HG02973 (cell line): Measurements from ENCODE around the gene SGIP1.
"Not testable (repeated sequence)": the region's sequence is repeated elsewhere in the genome, so short reads cannot be mapped to it uniquely, and the experiment has no call there.

ENCODE experiments used
- ATAC-seq: cut with Tn5 transposase; IDR thresholded peaks from one replicate; pipeline ENCODE4 v1.9.1; 2021; ENCODE audit warnings: moderate library complexity; ENCODE audit not compliant: unreplicated experiment

SGIP1 gene

DNA sequence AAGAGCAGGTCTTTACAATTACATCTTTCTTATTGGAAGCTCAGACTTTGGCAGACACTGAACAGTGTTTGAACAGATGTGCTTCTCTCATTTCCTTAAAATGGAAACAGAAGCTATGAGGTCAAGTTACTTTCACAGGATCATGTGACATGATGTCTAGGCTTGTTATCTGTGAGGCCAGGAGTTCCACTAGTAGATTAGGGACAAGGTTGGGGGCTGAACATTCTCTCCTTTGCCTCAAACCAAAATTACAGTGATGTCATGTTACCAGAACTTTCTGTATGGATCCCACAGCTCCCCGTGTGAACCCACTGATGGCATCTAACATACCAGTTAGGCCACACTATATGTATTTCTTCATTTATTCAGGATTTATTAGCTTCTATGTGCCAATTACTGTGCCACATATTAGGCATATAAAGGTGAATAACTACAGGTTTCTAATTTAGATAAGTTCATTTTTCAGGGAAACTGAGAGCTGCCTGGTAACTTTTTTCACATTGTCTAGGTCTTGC, 224.3 kb downstream of the SGIP1 start:
- ATAC-seq: peak; percentile 99

DNA sequence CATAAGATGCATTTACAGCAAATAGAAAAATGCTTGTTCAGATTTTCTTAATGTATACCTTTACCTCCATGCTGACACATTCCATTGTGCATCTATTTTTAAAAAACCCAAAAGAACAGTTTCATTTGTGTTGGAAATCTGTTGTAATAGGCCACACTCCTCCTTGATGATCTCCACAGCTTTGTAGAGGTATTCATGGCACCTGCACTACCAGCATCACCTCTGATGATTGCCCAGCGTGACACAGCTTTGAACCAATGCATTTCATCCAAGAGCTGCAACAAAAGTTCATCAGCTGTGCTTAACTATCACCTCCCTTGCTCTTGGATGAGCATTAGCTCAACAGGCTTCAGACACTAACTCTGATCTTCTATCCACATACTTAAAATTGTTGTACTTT, 226.6 kb downstream of the SGIP1 start:
- ATAC-seq: no peak

DNA sequence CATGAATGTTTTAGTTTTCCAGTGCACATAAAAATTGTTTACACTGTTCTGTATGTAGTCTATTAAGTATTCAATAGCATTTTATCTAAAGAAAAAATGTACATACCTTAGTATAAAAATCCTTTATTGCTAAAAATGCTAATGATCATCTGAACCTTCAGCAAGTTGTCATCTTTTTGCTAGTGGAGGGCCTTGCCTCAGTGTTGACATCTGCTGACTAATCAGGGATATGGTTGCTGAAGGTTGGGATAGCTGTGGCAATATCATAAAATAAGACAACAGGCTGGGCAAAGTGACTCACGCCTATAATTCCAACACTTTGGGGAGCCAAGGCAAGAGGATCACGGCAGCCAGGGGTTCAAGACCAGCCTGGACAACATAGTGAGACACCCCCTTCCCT, 227.3 kb downstream of the SGIP1 start:
- ATAC-seq: no peak

DNA sequence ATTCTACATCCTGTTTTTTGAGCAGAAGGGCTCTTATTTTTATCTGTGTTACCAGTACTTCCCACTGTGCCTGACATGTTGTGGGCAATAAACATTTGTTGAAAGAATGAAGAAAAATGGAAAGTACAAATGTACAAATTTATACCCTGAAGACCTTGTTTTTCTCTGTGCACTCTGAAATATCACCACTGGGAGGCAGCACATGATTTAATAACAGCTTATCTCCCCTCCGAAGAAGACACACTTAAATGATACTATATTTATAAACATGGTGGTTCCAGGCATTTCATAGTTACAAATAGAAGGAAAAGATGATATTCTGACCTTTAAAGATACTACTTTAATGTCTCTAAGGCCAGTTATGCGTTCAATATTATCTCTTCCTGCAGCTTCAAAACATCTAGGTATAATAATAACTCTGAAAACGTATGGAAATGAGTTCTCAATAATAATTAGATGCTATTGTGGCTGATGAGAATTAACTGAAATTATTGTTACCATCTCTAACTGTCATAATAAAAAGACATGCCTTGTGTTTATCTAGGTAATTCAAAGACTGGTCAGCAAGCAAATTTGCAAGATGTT, 231.1 kb downstream of the SGIP1 start:
- ATAC-seq: peak; percentile 71

DNA sequence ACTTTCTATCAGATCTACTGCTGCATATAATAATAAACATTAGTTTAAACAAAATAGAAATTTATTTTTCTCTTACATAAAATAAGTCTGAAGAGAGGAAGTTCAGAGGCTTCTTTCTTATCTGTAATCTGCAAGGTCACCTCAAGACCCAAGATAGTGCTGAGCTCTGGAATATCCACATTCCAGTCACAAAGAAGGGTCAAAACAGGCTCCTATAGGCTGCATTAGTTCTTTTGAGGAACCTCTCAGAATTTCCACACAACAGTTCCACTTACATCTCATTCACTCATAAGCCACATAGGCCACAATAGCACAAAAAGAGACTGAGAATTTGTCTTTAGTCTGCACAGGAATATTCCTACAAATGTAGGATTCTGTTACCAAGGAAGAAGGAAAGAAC, 233.7 kb downstream of the SGIP1 start:
- no peak for ATAC-seq

DNA sequence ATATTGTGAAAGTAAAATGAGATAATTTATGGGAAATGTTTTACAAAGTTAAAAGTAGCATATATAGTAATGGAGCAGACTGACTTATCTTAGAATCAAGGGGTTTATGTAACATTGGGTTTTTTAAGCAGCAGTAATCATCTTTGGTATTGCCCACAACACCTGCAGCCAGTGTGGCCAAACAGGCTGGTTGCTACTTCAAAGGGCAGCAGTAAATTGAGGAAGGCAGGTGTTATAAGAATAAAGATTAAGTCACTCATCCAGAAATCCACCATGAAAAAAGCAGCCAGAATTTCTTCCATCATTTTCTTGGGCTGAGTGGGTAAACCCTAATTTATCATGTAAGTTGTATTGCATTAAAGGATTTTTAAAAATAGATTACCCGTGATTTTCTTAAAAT, 235.0 kb downstream of the SGIP1 start:
- ATAC-seq: no peak

DNA sequence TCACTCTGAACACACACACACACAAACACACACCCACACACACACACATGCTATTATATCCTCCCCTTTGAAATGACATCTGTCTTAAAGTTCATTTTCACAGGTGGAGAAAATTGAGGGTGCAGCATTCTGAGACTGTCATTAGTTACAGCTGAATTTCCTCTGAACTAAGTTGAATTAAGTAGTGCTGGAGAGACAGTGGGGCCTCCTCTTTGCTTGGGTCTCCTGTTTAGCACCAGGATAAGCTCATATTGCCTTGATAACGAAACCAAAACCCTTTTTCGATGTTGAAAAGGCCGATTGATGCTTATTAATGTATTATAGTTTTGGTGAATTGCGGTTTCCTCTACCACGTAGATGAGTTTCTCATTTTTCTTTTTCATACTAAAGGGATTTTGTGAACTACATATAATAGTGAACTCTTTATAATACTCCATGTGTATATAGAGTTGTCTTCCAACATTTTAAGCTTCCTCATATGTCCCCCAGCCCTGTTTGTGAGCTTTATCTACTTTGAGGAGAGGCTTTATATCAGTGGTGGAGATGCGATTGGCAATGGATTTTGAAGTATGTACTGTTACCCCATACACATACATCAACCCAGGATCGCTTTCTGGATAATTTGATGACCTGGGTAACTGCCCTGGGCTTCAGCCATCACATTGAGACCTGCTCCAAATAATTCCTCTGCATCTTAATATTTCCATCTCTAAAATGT, 235.7 kb downstream of the SGIP1 start:
- no peak for ATAC-seq

DNA sequence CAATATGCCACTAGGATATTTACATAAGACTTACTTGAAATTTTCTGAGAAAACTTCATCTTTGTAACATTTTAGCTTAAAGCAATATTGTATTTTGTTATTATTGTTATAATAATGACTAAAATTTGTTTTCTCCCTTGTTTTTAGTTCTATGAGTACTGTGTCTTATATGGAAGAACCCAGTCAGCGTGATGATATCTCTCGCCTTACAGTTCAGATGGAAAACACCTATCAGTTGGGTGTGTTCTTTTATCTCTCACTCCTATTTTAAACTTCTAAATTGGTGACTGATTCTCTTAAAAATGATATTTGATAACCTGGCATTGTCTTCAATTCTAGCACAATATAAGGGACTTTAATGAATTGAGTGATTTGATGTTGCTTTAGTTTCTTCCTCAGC, 236.3 kb downstream of the SGIP1 start:
- no peak for ATAC-seq

DNA sequence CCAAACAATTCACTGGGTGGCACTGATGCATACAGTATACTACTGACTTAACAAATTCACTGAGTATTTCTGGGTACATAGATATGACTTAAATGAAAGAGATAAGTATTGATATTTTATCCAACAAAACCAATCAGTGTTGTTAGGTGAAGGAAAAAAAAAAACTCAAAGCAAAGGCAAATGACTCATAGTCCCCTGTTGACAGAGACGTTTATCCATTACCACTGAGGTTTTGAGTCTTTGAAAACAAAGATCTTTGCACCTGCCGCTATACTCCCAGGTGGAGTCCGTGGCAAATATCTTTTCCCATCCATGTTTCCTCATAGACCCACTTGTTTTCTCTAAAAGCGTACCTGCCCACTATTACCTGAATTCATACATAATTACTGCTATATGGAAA, 236.7 kb downstream of the SGIP1 start:
- ATAC-seq: no peak

DNA sequence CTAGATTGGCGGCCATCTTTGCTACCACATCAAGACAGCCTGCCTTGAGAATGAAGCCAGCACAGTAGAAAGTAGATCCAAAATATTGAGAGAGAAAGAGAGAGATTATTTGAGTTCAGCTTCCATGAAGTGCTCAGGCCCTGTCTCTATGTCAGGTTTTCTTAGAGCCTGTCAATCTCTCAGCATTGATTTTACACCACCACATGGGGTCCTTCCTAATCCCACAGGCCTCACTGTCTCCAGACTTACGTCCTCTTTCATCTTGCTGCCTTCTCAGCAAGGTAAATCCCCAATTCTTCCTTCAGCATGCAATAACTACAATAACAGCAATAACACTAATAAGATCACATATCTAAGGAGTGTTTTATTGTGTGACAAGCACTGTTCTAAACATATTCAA, 239.3 kb downstream of the SGIP1 start:
- ATAC-seq: no peak

DNA sequence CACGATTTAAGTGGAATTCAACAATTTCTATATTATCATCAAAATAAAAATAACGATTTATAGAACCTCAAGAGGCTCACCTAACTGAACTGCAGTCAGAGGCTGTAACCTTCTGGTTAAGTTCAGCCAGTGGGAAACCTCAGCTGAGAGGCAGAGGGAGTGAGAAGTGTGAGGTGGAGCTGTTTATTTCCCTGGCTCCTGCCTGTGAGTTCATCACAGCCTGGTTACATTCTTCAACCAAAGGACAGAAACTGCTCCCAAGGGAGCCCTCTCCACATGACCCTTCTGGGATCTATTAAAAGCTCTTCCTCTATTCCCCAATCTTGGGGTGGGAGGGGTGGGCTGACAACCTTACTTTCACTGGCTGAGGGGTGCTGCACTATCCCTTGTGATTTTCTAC, 240.5 kb downstream of the SGIP1 start:
- ATAC-seq: no peak

DNA sequence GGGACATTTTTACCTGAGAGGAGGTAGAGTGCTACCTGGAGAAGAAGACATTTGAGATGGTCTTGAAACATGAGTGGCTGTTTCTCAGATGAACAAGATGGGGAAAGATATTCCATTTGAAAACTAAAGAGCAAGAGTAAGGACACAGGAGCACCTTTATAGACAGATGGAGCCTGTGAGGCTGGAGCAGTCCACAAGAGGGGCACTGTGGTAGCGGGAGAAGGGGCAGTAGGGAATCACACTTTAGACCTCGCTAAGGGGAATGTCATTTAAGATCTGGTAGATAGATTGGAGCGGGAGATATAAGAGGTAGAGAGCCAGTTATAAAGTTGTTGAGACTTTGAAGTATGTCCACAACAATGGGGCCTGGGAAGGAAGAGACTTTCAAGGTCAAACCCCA, 241.7 kb downstream of the SGIP1 start:
- no peak for ATAC-seq

DNA sequence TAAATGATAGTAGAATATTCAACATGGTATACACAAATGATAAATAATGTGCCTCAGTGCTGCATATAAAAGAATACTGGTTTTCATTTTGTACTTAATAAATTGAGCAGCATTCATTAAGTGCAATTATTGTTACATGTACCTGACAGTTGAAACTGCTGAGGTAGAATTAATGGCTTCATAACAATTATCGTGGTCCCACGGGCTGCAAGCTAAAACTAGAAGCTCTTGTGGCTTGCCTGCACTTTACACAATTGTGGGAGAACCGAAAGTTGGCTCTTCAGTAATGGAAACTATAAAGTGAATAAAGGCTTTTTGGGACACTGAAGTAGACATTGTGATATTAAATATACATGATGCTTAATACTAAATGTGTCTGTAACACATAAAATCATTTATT, 243.9 kb downstream of the SGIP1 start:
- no peak for ATAC-seq

DNA sequence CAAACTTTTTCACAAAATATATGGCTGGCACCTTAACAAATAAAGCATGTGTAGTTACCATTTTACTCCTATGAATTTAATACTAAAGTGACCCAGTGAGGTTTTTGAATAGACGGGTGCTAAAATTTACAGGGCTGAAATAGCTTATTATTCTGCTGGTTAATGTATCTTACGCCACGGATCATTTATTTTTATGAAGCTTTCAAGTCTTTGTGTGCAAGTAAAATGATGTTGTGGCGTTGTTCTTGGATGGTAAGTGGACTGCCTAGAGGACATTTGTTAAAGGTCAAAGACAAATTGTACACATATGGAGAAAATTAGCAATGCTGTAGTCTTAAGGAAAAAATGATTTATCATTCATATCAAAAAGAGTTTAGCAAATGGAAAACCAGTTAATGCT, 244.3 kb downstream of the SGIP1 start:
- no peak for ATAC-seq

DNA sequence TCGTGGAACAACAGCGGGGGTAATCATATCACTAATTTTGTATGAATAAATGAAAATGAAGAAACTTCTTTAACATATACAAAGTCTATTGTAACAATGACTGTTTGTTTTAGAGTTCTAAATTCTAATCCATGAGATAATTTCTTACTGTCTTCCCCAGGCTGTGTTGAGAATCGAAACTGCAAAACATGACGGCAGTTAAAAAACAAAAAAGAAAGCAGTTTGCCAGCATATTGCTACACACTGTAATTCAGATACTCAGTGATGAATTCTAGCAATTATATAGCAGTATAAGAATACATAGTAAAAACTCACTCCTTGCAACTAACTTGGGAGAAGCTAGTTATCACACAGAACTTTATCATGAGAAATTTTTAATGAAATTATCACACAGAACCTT, 245.0 kb downstream of the SGIP1 start:
- no peak for ATAC-seq

DNA sequence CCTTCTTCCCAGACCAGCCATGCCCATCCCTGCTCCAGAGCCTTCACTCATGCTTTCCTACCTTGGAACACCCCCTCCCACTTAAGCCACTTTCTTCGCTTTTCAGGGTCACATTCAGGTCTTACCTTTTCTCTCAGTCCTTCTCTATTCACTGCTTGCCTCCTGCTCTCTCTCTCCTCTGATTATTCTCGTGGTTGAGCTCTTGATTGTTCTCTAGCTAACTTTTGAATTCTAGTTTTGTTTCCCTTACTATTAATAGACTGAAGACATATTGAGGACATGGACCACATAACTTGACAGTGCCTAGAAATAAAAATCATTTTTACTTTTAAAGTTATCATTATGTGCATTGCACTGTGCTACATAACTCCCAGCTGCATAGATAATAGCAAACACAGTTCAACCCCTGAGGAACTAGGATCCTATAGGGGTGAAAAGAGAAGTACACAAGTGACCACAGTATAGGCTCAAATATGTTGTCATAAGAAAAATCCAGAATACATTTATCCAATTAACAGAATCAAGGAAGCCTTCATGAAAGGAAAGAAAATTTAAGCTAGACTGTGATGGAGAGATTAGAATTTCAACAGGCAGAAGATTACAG, 245.6 kb downstream of the SGIP1 start:
- no peak for ATAC-seq

DNA sequence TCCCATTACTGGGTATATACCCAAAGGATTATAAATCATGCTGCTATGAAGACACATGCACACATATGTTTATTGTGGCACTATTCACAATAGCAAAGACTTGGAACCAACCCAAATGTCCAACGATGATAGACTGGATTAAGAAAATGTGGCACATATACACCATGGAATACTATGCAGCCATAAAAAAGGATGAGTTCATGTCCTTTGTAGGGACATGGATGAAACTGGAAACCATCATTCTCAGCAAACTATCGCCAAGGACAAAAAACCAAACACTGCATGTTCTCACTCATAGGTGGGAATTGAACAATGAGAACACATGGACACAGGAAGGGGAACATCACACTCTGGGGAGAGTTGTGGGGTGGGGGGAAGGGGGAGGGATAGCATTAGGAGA, 251.8 kb downstream of the SGIP1 start:
- not testable (repeated sequence) for ATAC-seq

DNA sequence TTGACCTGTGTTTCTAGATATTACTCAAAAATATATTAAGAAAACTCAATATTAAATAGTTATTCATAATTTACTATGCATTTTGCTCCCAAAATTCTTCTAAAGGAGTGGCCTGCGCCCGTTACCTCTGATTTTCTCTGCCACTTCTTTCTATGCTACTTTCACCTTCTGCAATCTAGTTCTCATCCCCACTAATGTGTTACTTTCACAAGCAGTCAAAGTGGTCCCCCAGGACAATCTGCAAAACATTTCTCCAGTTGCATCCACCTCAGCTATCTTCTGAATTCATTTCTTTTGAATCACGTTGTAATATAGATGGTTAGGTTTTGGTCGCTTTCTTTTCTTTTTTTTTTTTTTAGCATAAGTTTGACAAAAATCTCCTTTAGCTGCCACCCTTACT, 253.7 kb downstream of the SGIP1 start:
- no peak for ATAC-seq

DNA sequence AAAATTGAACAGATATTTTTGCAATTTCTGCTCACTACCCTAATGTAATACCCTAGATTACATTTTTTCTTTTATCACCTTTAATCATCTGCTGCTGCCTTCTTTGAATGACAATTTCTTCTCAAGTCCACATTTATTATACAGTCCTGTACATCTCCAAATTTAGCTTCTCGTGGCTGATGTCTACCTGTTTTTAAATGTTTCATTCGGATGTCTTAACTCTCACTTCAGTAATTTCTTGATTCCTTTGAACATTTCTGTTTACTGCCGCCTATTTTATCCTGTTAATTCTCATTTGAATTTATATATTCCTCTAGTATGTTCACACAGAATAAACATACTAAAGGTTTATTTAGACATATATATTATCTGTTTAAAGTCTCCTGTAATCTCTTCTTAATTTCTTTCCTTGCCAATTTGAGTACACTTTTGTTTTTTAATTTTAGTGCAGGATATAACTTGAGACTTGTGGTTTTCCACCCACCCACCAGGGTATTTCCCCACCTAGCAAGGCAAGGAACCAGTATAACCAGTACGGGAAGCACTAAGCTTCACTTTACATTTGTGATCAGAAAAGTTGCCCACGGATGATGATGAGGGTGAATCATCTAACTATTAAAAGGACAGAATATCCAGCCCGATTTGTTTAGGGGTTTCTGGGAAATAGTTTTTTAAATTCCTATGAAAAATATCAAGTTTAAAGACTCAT, 254.4 kb downstream of the SGIP1 start:
- no peak for ATAC-seq

DNA sequence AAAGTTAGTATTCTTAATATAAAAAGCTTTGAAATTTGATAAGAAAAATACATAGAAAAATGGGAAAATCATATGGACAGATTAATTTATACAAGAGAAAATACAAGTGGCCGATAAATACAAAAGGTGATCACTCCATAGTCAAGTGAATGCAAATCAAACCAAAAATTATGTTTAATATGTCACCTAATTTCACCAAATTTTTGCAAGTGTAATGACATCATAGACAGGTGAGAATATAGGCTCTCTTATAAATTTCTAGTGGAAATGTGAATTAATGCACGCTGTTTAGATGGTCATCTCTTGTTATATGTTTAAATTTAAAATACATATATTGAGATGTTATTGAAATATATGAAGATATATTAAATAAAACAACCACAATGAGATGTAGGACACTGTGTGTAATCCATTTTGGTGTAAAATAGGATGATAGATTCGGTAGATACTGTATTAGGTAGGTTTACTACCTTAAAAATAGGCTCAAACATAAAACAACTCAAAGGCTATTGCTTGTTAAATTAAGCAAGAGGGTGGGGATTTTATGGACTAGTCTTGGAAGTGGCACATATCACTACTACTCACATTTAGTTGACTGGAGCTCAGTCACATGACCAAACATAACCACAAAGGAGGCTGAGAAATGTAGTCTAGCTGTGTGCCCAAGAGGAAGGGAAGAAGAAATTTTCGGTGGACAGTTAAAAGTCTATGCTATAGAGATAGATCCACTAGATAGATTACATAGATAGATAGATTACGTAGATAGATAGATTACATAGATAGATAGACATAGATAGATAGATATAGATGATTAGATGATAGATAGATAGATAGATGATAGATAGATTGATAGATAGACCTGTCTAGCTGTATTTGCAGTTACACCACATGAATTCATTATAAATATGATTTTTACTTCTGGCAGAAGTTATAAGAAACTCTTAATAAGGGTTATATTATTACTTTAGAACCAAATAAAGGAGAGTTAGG, 258.0 kb downstream of the SGIP1 start:
- ATAC-seq: no peak

DNA sequence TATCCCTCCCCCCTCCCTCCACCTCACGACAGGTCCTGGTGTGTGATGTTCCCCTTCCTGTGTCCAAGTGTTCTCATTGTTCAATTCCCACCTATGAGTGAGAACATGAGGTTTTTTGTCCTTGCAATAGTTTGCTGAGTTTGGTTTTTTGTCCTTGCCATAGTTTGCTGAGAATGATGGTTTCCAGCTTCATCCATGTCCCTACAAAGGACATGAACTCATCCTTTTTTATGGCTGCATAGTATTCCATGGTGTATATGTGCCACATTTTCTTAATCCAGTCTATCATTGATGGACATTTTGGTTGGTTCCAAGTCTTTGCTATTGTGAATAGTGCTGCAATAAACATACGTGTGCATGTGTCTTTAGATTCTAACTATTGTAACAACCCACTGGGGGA, 261.9 kb downstream of the SGIP1 start:
- ATAC-seq: not testable (repeated sequence)
